IMR-90 (cell line): ENCODE measurements around the gene BRD1. TPM values are rescaled to one million over a fixed set of nuclear protein-coding genes. Genes with fewer than 3 reads are reported as not detected.

ENCODE experiments used
- ATAC-seq: fragments of 200-7000 bp; cut with Tn5 transposase; 2 replicates; pipeline ENCODE4 v1.9.1; 2020; ENCODE audit warnings: low read depth, mild to moderate bottlenecking, moderate library complexity
- BruUV-seq: library from RNA; stranded (reverse); fragments of 400-500 nt; replicated peaks from 2 replicates; lab custom pipeline; 2021; lab: Mats Ljungman, UMichigan
- CTCF ChIA-PET: fragments of 300-600 bp; formaldehyde crosslinking; extraction: SDS; loops from one replicate; lab custom pipeline; 2021; ENCODE audit warnings: antibody characterized with exemption; lab: Yijun Ruan, JAX
- POLR2A ChIA-PET: fragments of 300-600 bp; sonication (Branson Sonifier 250); formaldehyde crosslinking; loops from one replicate; lab custom pipeline; 2022; ENCODE audit warnings: antibody characterized with exemption; ENCODE audit not compliant: unreplicated experiment; lab: Charles Lee
- DNase-seq: peaks from one replicate; pipeline ENCODE4 v3.0.0; 2013
- H2AFZ ChIP-seq: replicated peaks from 2 replicates; pipeline ENCODE3; 2013; ENCODE audit warnings: low read length, mild to moderate bottlenecking; ENCODE audit not compliant: poor library complexity
- H2AK5ac ChIP-seq: 2 replicates; pipeline ENCODE4 v1.6.1; 2013; ENCODE audit warnings: low read depth, low read length, inconsistent platforms
- H2AK9ac ChIP-seq: replicated peaks from 2 replicates; pipeline ENCODE3; 2013; ENCODE audit warnings: mild to moderate bottlenecking, low read depth, low read length, moderate library complexity; ENCODE audit not compliant: poor library complexity
- H2BK120ac ChIP-seq: 2 replicates; pipeline ENCODE4 v1.6.1; 2013; ENCODE audit warnings: low read depth, low read length, inconsistent platforms
- H2BK15ac ChIP-seq: 3 replicates; pipeline ENCODE4 v1.6.1; 2013; ENCODE audit warnings: low read depth, low read length, inconsistent platforms
- H2BK20ac ChIP-seq: 2 replicates; pipeline ENCODE4 v1.6.1; 2013; ENCODE audit warnings: low read depth, mild to moderate bottlenecking, inconsistent platforms, low read length, moderate library complexity
- H2BK5ac ChIP-seq: 2 replicates; pipeline ENCODE4 v1.6.1; 2013; ENCODE audit warnings: mild to moderate bottlenecking, low read depth, low read length, inconsistent platforms; ENCODE audit not compliant: poor library complexity, severe bottlenecking
- H3K14ac ChIP-seq: replicated peaks from 2 replicates; pipeline ENCODE4 v1.6.1; 2013; ENCODE audit warnings: low read depth, low read length, inconsistent platforms
- H3K18ac ChIP-seq: 2 replicates; pipeline ENCODE4 v1.6.1; 2013; ENCODE audit warnings: low read depth, low read length, control low read depth
- H3K23ac ChIP-seq: 2 replicates; pipeline ENCODE4 v1.6.1; 2013; ENCODE audit warnings: low read depth, low read length, inconsistent platforms
- H3K27ac ChIP-seq: 2 replicates; pipeline ENCODE4 v1.5.1; 2013; ENCODE audit warnings: mild to moderate bottlenecking, control low read depth, low read length; ENCODE audit not compliant: insufficient read depth
- H3K27me3 ChIP-seq: 2 replicates; pipeline ENCODE4 v1.6.1; 2013; ENCODE audit warnings: low read length; ENCODE audit not compliant: control insufficient read depth, insufficient read depth
- H3K36me3 ChIP-seq: 2 replicates; pipeline ENCODE4 v1.6.1; 2013; ENCODE audit warnings: low read length, mixed read lengths; ENCODE audit not compliant: control insufficient read depth, insufficient read depth
- H3K4ac ChIP-seq: 2 replicates; pipeline ENCODE4 v1.6.1; 2013; ENCODE audit warnings: low read depth, low read length, inconsistent platforms
- H3K4me1 ChIP-seq: 2 replicates; pipeline ENCODE4 v1.6.1; 2013; ENCODE audit warnings: low read length, mixed read lengths; ENCODE audit not compliant: control insufficient read depth, insufficient read depth
- H3K4me2 ChIP-seq: 2 replicates; pipeline ENCODE4 v1.6.1; 2013; ENCODE audit warnings: low read depth, mild to moderate bottlenecking, control low read depth, low read length, moderate library complexity
- H3K4me3 ChIP-seq: 2 replicates; pipeline ENCODE4 v1.5.1; 2013; ENCODE audit warnings: low read depth, mild to moderate bottlenecking, control low read depth, low read length, moderate library complexity; ENCODE audit not compliant: insufficient read depth
- H3K56ac ChIP-seq: 2 replicates; pipeline ENCODE4 v1.6.1; 2013; ENCODE audit warnings: low read length, inconsistent platforms; ENCODE audit not compliant: insufficient read depth; ENCODE audit errors: extremely low read depth
- H3K79me1 ChIP-seq, 2 experiments: 2 replicates each; pipeline ENCODE4 v1.6.1; 2013; ENCODE audit warnings: low read length in 2 of 2, inconsistent platforms in 1 of 2, low read depth in 1 of 2
- H3K9ac ChIP-seq: 2 replicates; pipeline ENCODE4 v1.6.1; 2013; ENCODE audit warnings: low read depth, low read length, control low read depth
- H3K9me1 ChIP-seq: 2 replicates; pipeline ENCODE4 v1.6.1; 2013; ENCODE audit warnings: low read length, inconsistent platforms; ENCODE audit not compliant: insufficient read depth
- H3K9me3 ChIP-seq: 2 replicates; pipeline ENCODE4 v1.6.1; 2013; ENCODE audit warnings: low read length; ENCODE audit not compliant: control insufficient read depth, insufficient read depth
- H4K20me1 ChIP-seq: 2 replicates; pipeline ENCODE4 v1.6.1; 2013; ENCODE audit warnings: low read length, inconsistent platforms; ENCODE audit not compliant: insufficient read depth
- H4K5ac ChIP-seq: 2 replicates; pipeline ENCODE4 v1.6.1; 2013; ENCODE audit warnings: mild to moderate bottlenecking, low read depth, low read length, control low read depth
- H4K8ac ChIP-seq, 2 experiments: 2 replicates each; pipeline ENCODE4 v1.6.1; 2013; ENCODE audit warnings: low read depth in 2 of 2, low read length in 2 of 2, control low read depth in 1 of 2, inconsistent platforms in 1 of 2
- H4K91ac ChIP-seq: 2 replicates; pipeline ENCODE4 v1.6.1; 2013; ENCODE audit warnings: low read depth, low read length, inconsistent platforms; ENCODE audit not compliant: insufficient read depth
- CHD1 ChIP-seq: IDR thresholded peaks from 2 replicates; pipeline ENCODE4 v1.6.1; 2012; ENCODE audit warnings: low read depth, low read length, improper control_type of control experiment
- CTCF ChIP-seq: conservative IDR thresholded peaks from 2 replicates; pipeline ENCODE4 v1.5.1; 2012; ENCODE audit warnings: mild to moderate bottlenecking, low read depth, low read length, improper control_type of control experiment
- POLR2A ChIP-seq: IDR thresholded peaks from 2 replicates; pipeline ENCODE4 v1.6.1; 2012; ENCODE audit warnings: mild to moderate bottlenecking, low read depth, low read length
- RAD21 ChIP-seq: IDR thresholded peaks from 2 replicates; pipeline ENCODE4 v1.6.1; 2012; ENCODE audit warnings: low read length, improper control_type of control experiment
- USF2 ChIP-seq: fragments of 150-350 bp; IDR thresholded peaks from 2 replicates; pipeline ENCODE4 v1.6.1; 2017; ENCODE audit warnings: mild to moderate bottlenecking, antibody characterized with exemption, low read length, low read depth
- WGBS, 2 experiments: methylation state at CpG; one replicate each; pipeline versions ENCODE4 v1.1.5 to v1.1.7; 2013; ENCODE audit warnings: missing lambda C conversion rate in 2 of 2; ENCODE audit not compliant: insufficient read length in 1 of 2; ENCODE audit errors: extremely low coverage in 2 of 2; 5-methylcytosine and 5-hydroxymethylcytosine counted together
- dilution Hi-C: fragments of 300-500 bp; cut with HindIII; formaldehyde crosslinking; loops from one replicate; pipeline ENCODE4 v1.14.3; 2018; ENCODE audit warnings: low sequenced_read_pairs; ENCODE audit not compliant: unreplicated experiment
- in situ Hi-C: fragments of 300-500 bp; cut with MboI; formaldehyde crosslinking; loops from 3 replicates; pipeline ENCODE4 v1.14.3; 2019; ENCODE audit warnings: low sequenced_read_pairs, inconsistent platforms, mixed read lengths
- intact Hi-C: fragments of 100-400 bp; cut with micrococcal nuclease; formaldehyde crosslinking; loops from 2 replicates; pipeline ENCODE4 v1.10.0; 2022
- polyA plus RNA-seq, 3 experiments: library from polyadenylated mRNA; depleted of rRNA; stranded (reverse); fragments of >200 nt; gene quantifications; 2 replicates each; pipeline ENCODE4 v1.2.3, GENCODE V29; 2012; ENCODE audit warnings: low replicate concordance in 1 of 3
- total RNA-seq: library from RNA; depleted of rRNA; stranded (reverse); fragments of >200 nt; gene quantifications from 2 replicates; pipeline ENCODE4 v1.2.3, GENCODE V29; 2012

BRD1 gene
- total and polyA plus RNA-seq, 2 of the 4 experiments (the other 2 are of a cell fraction) = 10.0 to 10.6 TPM

GRCh38 chr22:49795521-49795920 lies 32.2 kb downstream of the BRD1 start:
- H3K4me2 ChIP-seq = no peak overlapping the region
- no peak overlapping the region for H2BK20ac ChIP-seq
- intact Hi-C loops (no loop called here), in situ Hi-C loops (no loop called here), dilution Hi-C loops (no loop called here)
- H2BK5ac ChIP-seq = no peak overlapping the region
- no peaks in the 10 kb centered on the region for H3K27me3 ChIP-seq
- ChIA-PET CTCF (no interaction called here), POLR2A (no interaction called here)
- no peak overlapping the region for H4K91ac ChIP-seq
- H3K9me1 ChIP-seq = no peaks in the 10 kb centered on the region
- no peak overlapping the region for H4K8ac ChIP-seq
- no TSS peak for BruUV-seq
- no peaks in the 10 kb centered on the region for H3K4me1 ChIP-seq
- no peak for ATAC-seq
- H3K23ac ChIP-seq = no peak overlapping the region
- TF ChIP-seq POLR2A (no peak), RAD21 (no peak), CTCF (no peak), USF2 (no peak), CHD1 (no peak)
- H3K27ac ChIP-seq = no peak overlapping the region
- H2BK15ac ChIP-seq = no peak overlapping the region
- no peak overlapping the region for H3K4me3 ChIP-seq
- H3K79me1 ChIP-seq = peaks cover 24 to 75% of the 10 kb centered on the region in 2 experiments
- no peak for DNase-seq
- no peak overlapping the region for H4K5ac ChIP-seq
- no peak overlapping the region for H3K14ac ChIP-seq
- no peaks in the 10 kb centered on the region for H3K9me3 ChIP-seq
- H2AK5ac ChIP-seq = no peak overlapping the region
- peaks cover 70% of the 10 kb centered on the region for H3K36me3 ChIP-seq
- H3K9ac ChIP-seq = no peak overlapping the region
- H2AFZ ChIP-seq = no peak overlapping the region
- H3K4ac ChIP-seq = no peak overlapping the region
- 87% methylated on average over 4 of the region's 11 CpGs; no CpG with 5 or more reads in 1 of the 2 experiments for WGBS, 2 experiments
- H2AK9ac ChIP-seq = no peak overlapping the region
- H2BK120ac ChIP-seq = no peak overlapping the region
- H3K18ac ChIP-seq = no peak overlapping the region
- no peak overlapping the region for H3K56ac ChIP-seq
- H4K20me1 ChIP-seq = peaks cover 86% of the 10 kb centered on the region
